SH-SY5Y (cell line): ENCODE measurements around the gene PITPNC1.

Source experiments
- GATA2 ChIP-seq: IDR thresholded peaks from 2 replicates; pipeline ENCODE4 v1.6.1; 2011; ENCODE audit warnings: mild to moderate bottlenecking, low read depth, low read length
- GATA3 ChIP-seq: IDR thresholded peaks from 2 replicates; pipeline ENCODE4 v1.6.1; 2011; ENCODE audit warnings: low read depth, mild to moderate bottlenecking, low read length, moderate library complexity

DNA sequence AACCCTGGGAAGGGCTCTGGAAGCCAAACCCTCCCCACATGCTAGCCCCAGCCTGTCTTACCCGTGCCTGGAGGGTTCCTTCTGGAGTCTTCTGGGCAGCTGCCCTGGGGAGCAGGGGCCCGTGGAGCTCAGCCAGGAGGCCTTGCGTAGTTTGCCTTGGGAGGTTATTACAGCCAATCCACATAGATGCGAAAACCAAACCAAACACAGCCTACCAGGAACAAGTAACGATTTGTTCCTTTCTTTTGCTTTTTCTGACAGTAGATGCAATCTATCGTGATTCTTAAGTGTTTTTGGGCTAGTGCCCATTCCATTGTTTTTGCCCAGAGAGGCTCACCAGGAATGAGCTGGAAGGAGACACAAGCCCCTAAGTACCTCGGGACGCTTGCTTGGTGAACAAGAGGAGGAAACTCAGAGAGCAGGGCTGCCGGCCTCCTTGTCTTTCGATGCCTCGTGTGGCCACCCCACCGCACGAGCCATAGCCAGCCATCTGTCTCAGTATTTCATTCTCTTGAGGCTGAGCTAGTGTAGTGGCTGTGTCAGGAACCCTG, 238.0 kb downstream of the PITPNC1 start:
- TF ChIP-seq GATA2 = no peak
- no peak for TF ChIP-seq GATA3
